Activated CD4-positive, alpha-beta T cell treated with anti-CD3 and anti-CD28 coated beads for 1 hour (primary cell): ENCODE measurements around the gene HOXD13.

Source experiments
- DNase-seq: peaks from one replicate; pipeline ENCODE4 v3.0.0-alpha.2; 2020

The HOXD13 gene

GRCh38 chr2:176122683-176123410 is 30.3 kb downstream of the HOXD13 start, which contains the start of gene HOXD9:
TSS of gene HOXD9 (plus strand) at chr2:176122719. CDS start at chr2:176122769, 50 bp downstream.
- DNase-seq: no peak

GRCh38 chr2:176123411-176124109 is 31.0 kb downstream of the HOXD13 start:
- DNase-seq: no peak

- DNase-seq: no peak
Observed at GRCh38 chr2:176124110-176124946, 31.8 kb downstream of the HOXD13 start.

GRCh38 chr2:176124947-176125771 is 32.6 kb downstream of the HOXD13 start:
- no peak for DNase-seq

- DNase-seq: no peak
Observed at GRCh38 chr2:176125772-176126054, 33.2 kb downstream of the HOXD13 start.

GRCh38 chr2:176126929-176127773 is 34.6 kb downstream of the HOXD13 start:
- DNase-seq: peak; percentile 50

GRCh38 chr2:176127774-176128072 is 35.2 kb downstream of the HOXD13 start:
- no peak for DNase-seq

- no peak for DNase-seq
Observed at GRCh38 chr2:176128172-176128981, 35.9 kb downstream of the HOXD13 start.

- DNase-seq: no peak
Observed at GRCh38 chr2:176128982-176129796, 36.7 kb downstream of the HOXD13 start, which contains the start of gene HOXD8. TSS of gene HOXD8 (plus strand) at chr2:176129705. CDS start at chr2:176130367, 662 bp downstream.

GRCh38 chr2:176129813-176130146 is 37.3 kb downstream of the HOXD13 start:
- DNase-seq: no peak

- DNase-seq: no peak
Observed at GRCh38 chr2:176130147-176130956, 37.8 kb downstream of the HOXD13 start.

- no peak for DNase-seq
Observed at GRCh38 chr2:176130957-176131847, 38.7 kb downstream of the HOXD13 start.

GRCh38 chr2:176131848-176132158 is 39.3 kb downstream of the HOXD13 start:
- DNase-seq: no peak

- no peak for DNase-seq
Observed at GRCh38 chr2:176132205-176133171, 40.0 kb downstream of the HOXD13 start.

GRCh38 chr2:176133389-176133788 is 40.9 kb downstream of the HOXD13 start:
- no peak for DNase-seq

- no peak for DNase-seq
Observed at GRCh38 chr2:176134035-176134434, 41.5 kb downstream of the HOXD13 start.

- no peak for DNase-seq
Observed at GRCh38 chr2:176135035-176135440, 42.5 kb downstream of the HOXD13 start.
